HepG2 (cell line): ENCODE results near the gene SCN9A. TPM values are rescaled to one million over a fixed set of nuclear protein-coding genes. Genes with fewer than 3 reads are reported as not detected.

Experiments
- CC2D1A ChIP-seq: sonication (generic); formaldehyde crosslinking; IDR thresholded peaks from 2 replicates; pipeline ENCODE4 v1.8.1; 2023; ENCODE audit warnings: mild to moderate bottlenecking, missing genetic modification reagents
- GPN1 ChIP-seq: sonication (generic); formaldehyde crosslinking; IDR thresholded peaks from 2 replicates; pipeline ENCODE4 v1.5.1; 2020; ENCODE audit warnings: missing genetic modification reagents, borderline replicate concordance
- HIC2 ChIP-seq: sonication (generic); formaldehyde crosslinking; IDR thresholded peaks from 2 replicates; pipeline ENCODE4 v1.9.0; 2022; ENCODE audit warnings: low read depth, missing genetic modification reagents
- HMGA1 ChIP-seq: sonication (generic); formaldehyde crosslinking; conservative IDR thresholded peaks from 2 replicates; pipeline ENCODE4 v1.4.0; 2020; ENCODE audit warnings: missing genetic modification reagents
- HOXA5 ChIP-seq: sonication (generic); formaldehyde crosslinking; IDR thresholded peaks from 2 replicates; pipeline ENCODE4 v1.4.0; 2020; ENCODE audit warnings: missing genetic modification reagents
- JDP2 ChIP-seq: sonication (generic); formaldehyde crosslinking; IDR thresholded peaks from 2 replicates; pipeline ENCODE4 v1.8.1; 2022; ENCODE audit warnings: missing genetic modification reagents, borderline replicate concordance
- KAT7 ChIP-seq: IDR thresholded peaks from 2 replicates; pipeline ENCODE4 v1.6.1; 2018; ENCODE audit warnings: borderline replicate concordance, missing compliant biosample characterization
- KAT8 ChIP-seq: IDR thresholded peaks from 2 replicates; pipeline ENCODE4 v1.6.1; 2016; ENCODE audit warnings: missing genetic modification reagents, missing compliant biosample characterization
- KDM2A ChIP-seq: sonication (generic); formaldehyde crosslinking; IDR thresholded peaks from 2 replicates; pipeline ENCODE4 v1.4.0; 2020; ENCODE audit warnings: low read depth, missing genetic modification reagents, borderline replicate concordance
- NCOR1 ChIP-seq: fragments of 200-600 bp; sonication (generic); IDR thresholded peaks from 2 replicates; pipeline ENCODE4 v1.7.0; 2017; ENCODE audit warnings: antibody characterized with exemption, low read length, borderline replicate concordance
- NFATC3 ChIP-seq: sonication (generic); formaldehyde crosslinking; IDR thresholded peaks from 2 replicates; pipeline ENCODE4 v1.5.1; 2020; ENCODE audit warnings: mild to moderate bottlenecking, missing genetic modification reagents
- NFIC ChIP-seq: IDR thresholded peaks from 2 replicates; pipeline ENCODE4 v1.6.1; 2012; ENCODE audit warnings: mild to moderate bottlenecking, low read length, inconsistent platforms
- PAWR ChIP-seq: sonication (generic); formaldehyde crosslinking; IDR thresholded peaks from 2 replicates; pipeline ENCODE4 v1.4.0; 2020; ENCODE audit warnings: missing genetic modification reagents, mild to moderate bottlenecking, borderline replicate concordance
- PLRG1 ChIP-seq: fragments of 450-650 bp; conservative IDR thresholded peaks from 2 replicates; pipeline ENCODE4 v1.6.1; 2016
- RARA ChIP-seq: IDR thresholded peaks from 2 replicates; pipeline ENCODE4 v1.6.1; 2016; ENCODE audit warnings: missing genetic modification reagents, missing compliant biosample characterization
- SKIL ChIP-seq: sonication (generic); formaldehyde crosslinking; IDR thresholded peaks from 2 replicates; pipeline ENCODE4 v1.8.0; 2022; ENCODE audit warnings: missing genetic modification reagents, mild to moderate bottlenecking, moderate library complexity, borderline replicate concordance
- SMARCC2 ChIP-seq: fragments of 450-650 bp; IDR thresholded peaks from 2 replicates; pipeline ENCODE4 v1.6.1; 2017; ENCODE audit warnings: antibody characterized with exemption, mild to moderate bottlenecking
- YEATS2 ChIP-seq: sonication (generic); formaldehyde crosslinking; IDR thresholded peaks from 2 replicates; pipeline ENCODE4 v1.4.0; 2020; ENCODE audit warnings: missing genetic modification reagents, borderline replicate concordance
- ZMYM4 ChIP-seq: sonication (generic); formaldehyde crosslinking; IDR thresholded peaks from 2 replicates; pipeline ENCODE4 v1.8.1; 2023; ENCODE audit warnings: mild to moderate bottlenecking, missing genetic modification reagents
- ZNF20 ChIP-seq: sonication (generic); formaldehyde crosslinking; IDR thresholded peaks from 2 replicates; pipeline ENCODE4 v1.4.0; 2020; ENCODE audit warnings: mild to moderate bottlenecking, moderate library complexity, missing genetic modification reagents
- ZNF264 ChIP-seq: sonication (generic); formaldehyde crosslinking; IDR thresholded peaks from 2 replicates; pipeline ENCODE4 v1.4.0; 2020; ENCODE audit warnings: missing genetic modification reagents
- ZNF331 ChIP-seq: sonication (generic); formaldehyde crosslinking; IDR thresholded peaks from 2 replicates; pipeline ENCODE4 v1.4.0; 2020; ENCODE audit warnings: missing genetic modification reagents
- ZNF792 ChIP-seq: IDR thresholded peaks from 2 replicates; pipeline ENCODE4 v1.6.1; 2016
- polyA plus RNA-seq, 8 experiments: library from polyadenylated mRNA; depleted of rRNA in 3 of 8; stranded (reverse) in 7 of 8; unstranded in 1 of 8; fragments of >200 nt; fragmentation: Illumina TruSeq in 4 of 8; extraction: Trizol in 4 of 8; gene quantifications; 2 replicates each; pipeline versions ENCODE4 v1.2.1 to v1.2.3, GENCODE V29; 2011 to 2016; ENCODE audit warnings: low read depth in 4 of 8, missing spikeins in 1 of 8, mixed read lengths in 1 of 8; ENCODE audit not compliant: insufficient read depth in 1 of 8
- total RNA-seq, 5 experiments: library from RNA; depleted of rRNA; stranded (reverse); fragments of >200 nt; fragmentation: Illumina TruSeq; extraction: Trizol; gene quantifications; 2 replicates each; pipeline ENCODE4 v1.2.3, GENCODE V29; 2016; ENCODE audit warnings: low read depth in 1 of 5
- TF ChIP-seq, protein P1 (sequence below): sonication (generic); formaldehyde crosslinking; IDR thresholded peaks from 2 replicates; pipeline ENCODE4 v1.4.0; 2020; ENCODE audit warnings: mild to moderate bottlenecking, low read depth, missing genetic modification reagents

The SCN9A gene
- total and polyA plus RNA-seq, 2 of the 13 experiments (the other 11 are each of a cell fraction or from before 2014, with no cell fraction given) = 15.3 to 24.3 TPM

DNA sequence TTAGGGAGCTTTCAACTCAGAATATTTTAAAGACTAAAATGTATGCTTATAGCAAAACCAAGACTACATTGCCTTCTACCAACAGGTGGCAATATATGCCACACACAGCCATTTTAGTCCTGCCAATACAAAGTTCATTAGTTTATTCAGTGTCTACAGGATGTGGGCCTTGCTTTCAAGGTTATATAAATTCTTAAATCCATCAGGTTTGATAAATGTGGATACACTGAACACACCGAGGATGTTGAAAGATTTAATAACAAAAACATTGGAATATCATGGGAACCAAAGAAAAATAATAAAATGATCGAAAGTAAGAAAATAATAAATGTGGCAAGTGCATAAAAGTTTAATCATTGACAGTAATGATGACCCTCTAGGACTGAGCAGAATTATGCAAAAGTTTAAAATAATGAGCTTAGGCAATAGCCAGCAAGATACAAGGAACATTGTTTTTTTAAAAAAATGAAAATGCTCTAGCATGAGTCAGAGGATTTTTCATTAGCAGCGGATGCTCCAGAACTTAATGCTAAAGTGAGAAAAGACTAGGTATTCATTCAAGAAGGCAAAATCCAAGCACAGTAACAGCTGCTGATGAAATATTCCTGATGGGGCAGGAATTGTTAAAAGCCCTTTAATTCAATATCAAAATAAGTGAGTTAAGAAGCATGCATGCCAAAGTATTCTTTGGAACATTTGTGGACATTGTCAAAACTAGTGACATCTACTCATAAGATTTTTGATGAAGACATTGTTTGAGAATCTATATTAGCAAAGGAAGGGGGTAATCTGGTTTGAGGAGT lies 14.2 kb downstream of the SCN9A start (continued):
- TF ChIP-seq JDP2 (CRISPR knock-in tag) (no peak), KDM2A (CRISPR knock-in tag) (no peak), NFATC3 (no peak), ZNF792 (CRISPR knock-in tag) (0 out of 2 replicates have a peak, but pooled peaks have one; percentile 21), HOXA5 (CRISPR knock-in tag) (no peak), ZMYM4 (CRISPR knock-in tag) (peak; percentile 39; the same call in 1 of the 2 replicates), ZNF264 (no peak), ZNF331 (CRISPR knock-in tag) (peak; percentile 45; the same call in 1 of the 2 replicates), PAWR (CRISPR knock-in tag) (no peak), KAT7 (no peak), HMGA1 (no peak), SKIL (no peak), SMARCC2 (no peak), CC2D1A (CRISPR knock-in tag) (no peak), RARA (CRISPR knock-in tag) (peak; percentile 61), ZNF20 (CRISPR knock-in tag) (no peak), PLRG1 (no peak), NFIC (no peak), HIC2 (CRISPR knock-in tag) (no peak), KAT8 (CRISPR knock-in tag) (peak; percentile 65), YEATS2 (CRISPR knock-in tag) (no peak), GPN1 (CRISPR knock-in tag) (no peak), NCOR1 (peak; percentile 61; the same call in 1 of the 2 replicates)
- TF ChIP-seq, protein P1, sequence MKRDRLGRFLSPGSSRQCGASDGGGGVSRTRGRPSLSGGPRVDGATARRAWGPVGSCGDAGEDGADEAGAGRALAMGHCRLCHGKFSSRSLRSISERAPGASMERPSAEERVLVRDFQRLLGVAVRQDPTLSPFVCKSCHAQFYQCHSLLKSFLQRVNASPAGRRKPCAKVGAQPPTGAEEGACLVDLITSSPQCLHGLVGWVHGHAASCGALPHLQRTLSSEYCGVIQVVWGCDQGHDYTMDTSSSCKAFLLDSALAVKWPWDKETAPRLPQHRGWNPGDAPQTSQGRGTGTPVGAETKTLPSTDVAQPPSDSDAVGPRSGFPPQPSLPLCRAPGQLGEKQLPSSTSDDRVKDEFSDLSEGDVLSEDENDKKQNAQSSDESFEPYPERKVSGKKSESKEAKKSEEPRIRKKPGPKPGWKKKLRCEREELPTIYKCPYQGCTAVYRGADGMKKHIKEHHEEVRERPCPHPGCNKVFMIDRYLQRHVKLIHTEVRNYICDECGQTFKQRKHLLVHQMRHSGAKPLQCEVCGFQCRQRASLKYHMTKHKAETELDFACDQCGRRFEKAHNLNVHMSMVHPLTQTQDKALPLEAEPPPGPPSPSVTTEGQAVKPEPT = no peak
